HG03196 (cell line): ENCODE results near the gene GCGR.

Source experiments
- ATAC-seq: cut with Tn5 transposase; IDR thresholded peaks from one replicate; pipeline ENCODE4 v1.9.1; 2021; ENCODE audit not compliant: unreplicated experiment

GCGR gene

DNA sequence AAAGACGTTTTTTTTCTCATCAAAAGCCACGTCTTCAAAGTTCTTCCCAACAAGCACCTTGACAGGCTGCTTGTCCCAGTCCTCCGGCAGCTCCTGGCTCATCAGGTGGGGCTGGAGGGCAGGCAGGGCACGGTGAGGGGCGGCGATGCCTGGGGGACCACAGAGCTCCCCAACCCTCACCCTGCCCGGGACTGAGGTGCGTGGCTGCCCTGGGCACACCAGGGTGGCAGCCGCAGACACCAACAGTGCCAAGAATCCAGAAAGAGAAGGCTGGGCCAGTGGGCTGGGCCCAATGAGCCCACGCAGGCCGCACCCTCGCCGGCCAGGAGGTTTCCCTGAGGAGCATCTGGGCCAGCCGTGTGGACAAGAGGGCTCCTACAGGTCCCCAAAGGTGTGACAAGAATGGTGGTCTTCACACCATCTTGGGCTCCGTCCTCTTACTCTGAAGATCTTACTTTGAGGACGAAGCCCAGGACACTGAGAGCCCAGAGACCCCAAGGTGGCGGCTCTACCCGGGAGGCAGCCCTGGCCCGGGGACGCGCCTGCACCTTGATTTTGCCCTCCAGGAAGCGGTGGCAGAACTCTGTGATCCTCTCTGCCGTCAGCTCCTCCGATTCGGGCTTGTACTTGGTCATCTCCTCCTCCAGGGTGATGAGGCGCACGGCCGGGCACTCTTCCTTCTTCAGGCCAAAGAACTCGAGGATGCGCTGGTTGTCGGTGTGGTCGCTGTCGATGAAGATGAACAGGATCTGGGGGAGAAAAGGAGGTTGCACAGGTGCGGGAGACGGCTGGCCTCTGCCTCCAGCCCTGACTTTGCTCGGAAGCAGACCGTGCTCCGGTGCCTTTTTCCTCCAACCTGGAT, 42.2 kb downstream of the GCGR start:
- no peak for ATAC-seq

DNA sequence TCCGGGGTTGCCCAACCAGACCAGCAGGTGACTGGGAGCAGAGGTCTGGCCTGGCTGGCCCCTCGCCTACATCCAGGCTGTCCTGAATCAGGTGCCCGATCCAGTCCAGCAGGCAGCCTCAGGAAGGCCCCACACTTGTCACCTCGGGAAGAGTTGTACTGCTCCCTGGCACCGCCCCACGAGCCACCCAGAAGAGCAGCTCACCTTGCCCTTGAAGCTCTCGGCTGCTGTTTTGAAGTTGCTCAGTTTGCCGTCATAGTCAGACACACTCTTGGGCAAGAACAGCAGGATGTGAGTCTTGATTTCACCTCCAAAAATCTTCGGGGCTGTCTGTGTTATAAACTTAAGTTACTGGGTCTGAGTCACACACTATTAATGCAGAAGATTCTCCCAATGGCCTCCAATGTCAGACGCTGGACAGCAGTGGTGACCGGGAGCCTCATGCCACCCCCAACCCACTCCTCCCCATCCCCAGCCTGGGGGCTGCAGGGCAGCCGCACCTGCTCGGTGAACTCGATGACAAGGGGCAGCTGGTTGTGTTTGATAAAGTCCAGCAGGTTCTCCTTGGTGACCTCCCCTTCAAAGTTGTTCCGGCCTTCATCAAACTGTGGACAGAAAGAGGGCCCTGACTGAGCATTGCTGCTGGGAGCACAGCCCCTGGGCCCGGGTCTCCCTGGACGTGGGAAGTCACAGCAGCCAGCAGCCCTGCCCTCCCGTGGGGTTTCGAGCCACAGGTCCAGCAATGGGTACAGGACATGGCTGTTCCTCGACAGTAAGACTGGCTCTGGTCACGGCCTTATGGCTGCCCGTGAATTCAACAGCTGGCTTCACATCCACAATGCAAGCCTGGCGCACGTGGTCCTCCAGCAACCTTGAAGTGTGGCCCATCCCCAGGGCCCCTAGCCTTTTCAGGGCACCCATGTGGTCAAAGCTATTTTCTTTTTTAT, 43.1 kb downstream of the GCGR start:
- ATAC-seq, result no peak

DNA sequence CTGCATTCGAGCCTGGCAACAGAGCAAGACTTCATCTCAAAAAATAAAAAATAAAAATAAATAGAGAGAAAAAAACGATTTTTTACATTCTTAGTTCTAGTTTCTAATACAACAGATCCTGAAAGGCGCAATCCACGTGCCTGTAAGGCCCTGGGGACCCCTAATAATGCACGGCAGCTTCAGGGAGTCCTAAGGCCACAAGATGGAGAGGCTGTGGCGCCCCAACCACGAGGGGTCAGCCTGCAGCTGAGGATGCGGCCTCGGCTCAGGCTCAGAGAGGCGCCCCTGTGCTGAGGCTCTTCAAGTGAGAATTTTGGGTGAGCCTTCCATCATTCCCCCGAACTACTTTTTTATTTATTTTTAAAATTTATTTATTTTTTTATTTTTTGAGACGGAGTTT, 45.5 kb downstream of the GCGR start:
- ATAC-seq, result no peak

DNA sequence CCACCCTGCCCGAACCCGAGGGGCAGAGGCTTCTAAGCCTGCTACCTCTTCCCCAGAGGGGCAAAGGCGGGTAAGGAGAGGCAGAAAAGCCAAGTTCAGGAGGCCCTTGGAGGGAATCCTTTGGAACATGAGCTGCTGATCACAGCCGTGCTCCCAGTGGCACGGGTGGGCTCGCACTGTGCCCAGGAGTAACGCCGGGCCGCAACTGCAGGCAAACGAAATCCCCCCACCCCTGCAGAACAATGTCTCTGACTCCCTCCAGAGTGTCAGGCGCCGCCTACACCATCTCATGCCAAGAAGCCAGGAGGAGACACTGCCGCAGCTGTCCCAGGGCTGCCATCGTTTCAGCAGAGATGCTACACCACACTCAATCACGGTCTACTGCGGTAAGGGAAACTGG, 47.5 kb downstream of the GCGR start:
- ATAC-seq, result no peak

DNA sequence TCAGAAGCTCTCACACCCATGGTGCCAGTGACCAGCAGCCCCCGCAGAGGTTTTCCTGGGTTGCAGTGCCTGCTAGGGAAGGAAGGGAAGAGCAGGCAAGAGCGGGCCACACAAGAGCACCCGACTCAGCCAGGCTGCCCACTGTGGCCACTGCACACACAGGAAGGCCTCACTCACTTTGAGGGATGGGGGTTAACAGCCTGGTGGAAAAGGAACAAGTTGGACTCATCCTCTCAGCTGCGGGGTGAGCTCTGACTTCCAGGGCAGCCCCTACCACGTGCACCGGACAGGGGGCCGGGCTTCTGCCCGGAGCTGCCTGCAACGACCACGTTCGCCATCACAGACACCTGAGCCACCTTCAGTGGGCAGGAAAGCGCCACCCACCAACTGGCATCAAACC, 48.3 kb downstream of the GCGR start:
- ATAC-seq, result no peak

DNA sequence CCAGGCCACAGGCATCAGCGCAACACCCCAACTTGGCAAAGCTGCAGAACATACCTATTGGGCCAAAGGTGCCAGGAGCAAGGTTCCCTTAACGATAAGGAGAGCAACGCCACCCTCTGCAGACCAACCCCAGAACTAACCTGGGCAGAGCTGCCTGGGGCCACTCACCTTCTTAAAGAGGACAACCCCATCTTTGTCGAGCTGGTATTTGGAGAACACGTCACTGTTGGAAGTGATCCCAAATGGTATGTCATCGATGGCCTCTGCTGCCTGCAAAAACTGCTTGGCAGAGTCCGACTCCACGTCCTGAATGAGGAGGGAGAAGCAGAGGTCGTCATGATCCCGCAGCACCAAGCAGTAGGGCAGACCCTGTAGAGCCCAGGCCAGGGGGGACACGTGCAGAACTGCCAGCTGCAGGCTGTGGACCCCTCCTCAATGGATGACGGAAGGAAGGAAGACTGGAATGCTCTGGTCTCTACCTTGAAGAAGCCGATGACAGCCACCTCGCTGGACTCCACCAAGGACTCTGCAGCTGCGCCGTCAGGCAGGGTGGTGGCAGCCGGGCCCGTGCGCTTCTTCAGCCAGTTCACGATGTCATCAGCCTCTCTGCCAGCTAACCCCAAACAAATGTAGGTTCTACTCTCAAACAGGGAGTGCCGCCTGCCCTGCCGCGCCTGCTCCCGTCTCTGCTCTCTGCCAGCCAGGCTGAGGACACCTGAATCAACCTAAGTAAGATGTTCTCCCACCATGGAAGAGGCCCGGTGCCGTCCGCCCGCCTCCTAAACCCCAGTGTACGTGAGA, 51.2 kb downstream of the GCGR start:
- ATAC-seq, result no peak

DNA sequence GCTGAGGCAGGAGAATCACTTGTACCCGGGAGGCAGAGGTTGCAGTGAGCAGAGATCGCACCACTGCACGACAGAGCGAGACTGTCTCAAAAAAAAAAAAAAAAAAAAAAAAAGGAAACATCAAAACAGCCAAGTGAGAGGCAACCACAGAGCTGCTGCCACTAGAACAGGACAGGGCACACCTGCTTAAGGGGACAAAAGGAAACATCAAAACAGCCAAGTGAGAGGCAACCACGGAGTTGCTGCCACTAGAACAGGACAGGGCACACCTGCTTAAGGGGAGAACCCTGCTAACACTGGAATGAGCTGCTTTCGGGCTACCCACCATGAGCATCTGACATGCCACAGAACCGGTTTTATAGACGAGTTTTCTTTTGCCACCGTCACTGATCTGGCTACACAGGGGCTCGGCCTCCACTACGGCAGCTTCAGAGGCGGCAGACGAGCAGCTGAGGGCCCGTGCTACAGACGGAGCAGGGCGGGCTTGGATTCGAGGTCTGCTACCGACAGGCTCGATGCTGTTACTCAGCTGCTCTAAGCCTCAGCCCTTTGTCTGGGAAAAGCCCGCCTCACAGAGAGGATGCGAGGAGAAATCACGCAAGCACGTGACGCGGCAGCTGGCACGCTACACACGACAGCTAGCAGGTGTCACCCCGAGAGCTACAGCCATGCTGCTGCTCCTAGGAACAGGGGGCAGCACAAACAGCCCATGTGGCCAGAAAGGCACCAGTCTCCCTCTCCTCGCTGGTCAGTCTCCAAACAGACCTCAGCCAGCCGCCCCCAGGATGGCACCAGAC, 54.4 kb downstream of the GCGR start:
- no peak for ATAC-seq

DNA sequence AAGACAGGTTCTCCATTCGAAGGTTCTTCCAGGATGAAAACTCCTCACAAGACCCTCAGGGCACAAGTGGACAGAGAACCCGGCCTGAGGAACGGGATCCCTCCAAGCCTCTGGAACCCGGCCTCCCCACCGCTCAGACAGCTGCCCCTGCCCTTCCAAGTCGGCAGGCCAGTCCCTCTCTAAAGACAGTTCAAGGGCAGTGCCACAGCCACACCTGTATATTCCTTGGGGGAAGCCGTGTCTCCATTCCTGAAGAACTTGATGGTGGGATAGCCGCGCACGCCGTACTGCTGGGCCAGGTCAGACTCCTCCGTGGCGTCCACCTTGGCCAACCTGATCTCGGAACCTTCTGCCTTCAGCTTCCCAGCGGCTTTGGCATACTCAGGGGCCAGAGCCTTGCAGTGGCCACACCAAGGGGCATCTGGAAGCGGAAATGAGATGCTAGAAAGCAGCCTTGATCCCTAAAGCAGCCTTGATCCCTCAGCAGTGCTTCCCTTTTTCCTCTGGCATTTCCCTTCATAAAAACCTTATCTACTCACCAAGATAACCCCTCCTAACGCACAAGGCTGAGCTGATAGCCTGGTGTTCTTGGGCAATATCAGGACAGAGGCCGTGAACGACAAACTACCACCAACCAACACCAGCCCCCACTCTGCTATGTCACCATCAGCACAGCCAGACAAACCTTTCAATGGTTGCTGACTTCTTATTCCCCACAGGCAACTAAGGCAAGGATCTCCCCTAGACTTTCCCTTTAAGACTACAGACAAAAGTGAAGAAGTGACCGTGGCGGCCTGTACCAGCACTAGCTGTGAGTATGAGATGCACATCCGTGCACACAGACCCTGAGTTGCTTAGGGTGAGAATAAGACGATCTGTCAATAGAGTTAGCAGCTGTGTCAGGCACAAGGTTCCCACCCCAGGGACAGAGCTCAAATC, 55.3 kb downstream of the GCGR start:
- no peak for ATAC-seq

DNA sequence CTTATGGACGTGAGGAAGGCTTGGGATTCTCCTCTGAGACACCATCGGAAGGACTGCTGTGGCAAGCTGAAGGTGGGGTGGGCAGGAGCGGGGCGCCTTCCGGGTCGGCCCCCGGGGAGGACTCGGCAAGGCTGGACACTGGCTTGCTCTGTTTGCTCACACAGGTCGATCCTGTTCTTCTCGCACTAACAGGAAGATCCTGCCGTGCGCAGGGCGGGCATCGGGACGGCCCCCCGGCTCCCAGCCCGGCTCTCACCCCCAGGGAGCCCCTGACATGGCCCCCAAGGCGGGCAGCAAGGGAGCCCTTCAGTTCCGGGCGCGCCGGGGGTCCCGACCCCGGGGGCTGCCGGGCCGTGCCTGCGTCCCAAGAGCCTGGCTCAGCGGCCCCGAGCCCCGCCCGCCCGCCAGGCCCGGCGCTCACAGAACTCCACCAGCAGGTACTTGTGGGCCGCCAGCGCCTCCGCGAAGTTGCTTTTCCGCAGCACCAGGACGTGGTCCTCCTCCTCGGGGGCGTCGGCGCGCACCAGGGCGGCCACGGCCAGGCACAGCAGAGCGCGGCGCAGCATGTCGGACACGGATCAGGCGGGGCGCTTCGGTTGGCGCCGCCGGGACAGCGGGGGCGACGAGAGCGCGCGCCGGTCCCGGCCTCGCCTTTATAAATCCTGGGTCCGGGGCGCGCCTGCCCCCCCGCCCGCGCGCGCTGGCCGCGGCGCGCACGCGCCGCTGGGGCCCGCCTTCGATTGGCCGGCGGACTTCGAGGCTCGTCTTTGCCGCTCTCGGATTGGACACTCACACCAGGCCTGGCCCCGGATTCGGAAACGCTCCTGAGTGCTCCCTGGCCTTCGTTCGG, 56.2 kb downstream of the GCGR start, which contains the start of gene P4HB:
Gene P4HB, minus strand, starts transcription at position 630 of the 850 bp plus-strand sequence. Its CDS starts 64 bp downstream, at position 566.
- peak; percentile 8 for ATAC-seq

DNA sequence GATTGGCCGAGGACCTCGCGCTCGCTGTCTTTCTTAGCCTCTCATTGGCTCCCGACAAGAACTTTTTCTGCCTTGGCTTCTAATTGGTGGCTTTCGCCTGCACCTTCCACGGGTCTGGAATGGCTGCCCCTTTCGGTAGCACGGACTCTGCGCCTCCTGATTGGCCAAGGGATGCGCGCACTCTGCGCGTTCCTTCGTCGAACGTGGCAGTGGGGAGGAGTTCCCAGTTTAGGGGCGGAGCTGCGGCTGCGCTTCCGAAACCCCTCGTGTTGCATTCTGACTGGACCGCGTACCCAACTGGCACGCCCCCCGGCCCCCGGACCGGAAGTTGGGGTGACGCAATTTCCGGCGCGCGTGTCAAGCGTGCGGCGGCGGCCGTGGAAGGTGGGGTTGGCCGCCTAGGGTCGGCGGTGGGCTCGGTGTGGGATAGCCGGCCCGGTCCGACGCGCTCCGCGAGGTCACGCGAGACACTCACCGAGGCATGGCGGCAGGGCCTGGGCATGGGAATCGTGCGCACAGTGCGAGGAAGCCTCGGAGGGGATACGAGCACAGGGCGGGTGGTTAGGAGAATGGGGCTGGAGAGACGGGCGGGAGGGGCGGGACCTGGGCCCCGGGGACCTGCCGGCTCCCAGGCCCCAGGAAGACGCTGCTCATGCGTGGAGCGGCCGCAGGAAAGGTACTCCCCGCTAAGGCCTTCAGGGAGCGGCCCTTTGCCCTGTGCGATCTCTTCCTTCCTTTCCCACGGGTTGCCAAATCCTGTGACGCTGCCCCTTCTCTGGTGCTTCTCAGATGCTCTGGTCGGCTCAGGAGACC, 57.0 kb downstream of the GCGR start:
- ATAC-seq, result peak; percentile 77

DNA sequence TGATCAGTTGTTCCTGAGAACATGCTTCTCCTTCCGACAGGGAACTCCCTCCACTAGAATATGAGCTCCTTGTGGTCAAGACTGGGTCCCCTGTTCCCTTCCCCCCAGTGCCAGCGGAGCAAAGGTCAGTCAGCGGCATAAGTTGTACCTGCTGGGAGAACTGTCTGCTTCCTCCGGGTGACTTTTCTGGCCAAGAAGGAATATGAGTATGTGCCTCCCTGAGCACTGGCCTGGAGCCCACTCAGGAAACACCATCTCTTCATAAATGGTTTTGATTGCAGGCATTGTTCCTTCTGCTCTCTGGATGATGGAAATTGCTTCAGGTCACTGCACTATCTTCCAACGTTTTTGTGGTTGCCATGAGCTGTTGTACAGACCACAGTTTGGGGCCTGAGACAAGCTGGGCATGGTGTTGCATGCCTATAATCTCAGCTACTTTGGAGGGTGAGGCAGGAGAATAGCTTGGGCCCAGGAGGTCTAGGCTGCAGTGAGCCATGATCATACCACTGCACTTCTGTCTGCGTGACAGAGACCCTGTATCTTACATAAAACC, 59.2 kb downstream of the GCGR start:
- ATAC-seq, result no peak
